Stimulated activated CD4-positive, alpha-beta T cell treated with anti-CD3 and anti-CD28 coated beads, Interleukin-12 subunit alpha, Interleukin-12 subunit beta, amount 100 ng/mL, for 4 hours (primary cell): Measurements from ENCODE around the gene ARL6IP6.
"Not testable (repeated sequence)": the region's sequence is repeated elsewhere in the genome, so short reads cannot be mapped to it uniquely, and the experiment has no call there.

ENCODE experiments used
- DNase-seq: peaks from one replicate; pipeline ENCODE4 v3.0.0-alpha.2; 2020

Gene ARL6IP6

DNA sequence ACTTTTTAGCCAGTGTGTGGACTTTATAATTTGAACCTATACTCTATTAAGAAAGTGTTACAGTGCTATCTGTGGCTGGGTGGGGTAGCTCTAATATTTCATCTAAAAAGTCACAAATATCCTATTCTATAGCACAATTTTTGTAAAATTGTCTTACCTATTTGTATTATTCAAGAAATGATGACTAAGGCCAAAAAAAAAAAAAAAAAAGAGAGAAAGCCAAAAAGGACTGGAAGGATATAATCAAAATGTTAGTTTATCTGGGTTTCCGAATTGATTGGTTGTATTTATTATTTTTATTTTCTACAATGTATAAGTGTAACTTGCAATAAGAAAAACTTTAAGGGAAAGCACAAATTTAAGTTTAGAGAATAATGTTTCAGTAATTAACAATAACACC lies 5.5 kb downstream of the ARL6IP6 start:
- DNase-seq: no peak

DNA sequence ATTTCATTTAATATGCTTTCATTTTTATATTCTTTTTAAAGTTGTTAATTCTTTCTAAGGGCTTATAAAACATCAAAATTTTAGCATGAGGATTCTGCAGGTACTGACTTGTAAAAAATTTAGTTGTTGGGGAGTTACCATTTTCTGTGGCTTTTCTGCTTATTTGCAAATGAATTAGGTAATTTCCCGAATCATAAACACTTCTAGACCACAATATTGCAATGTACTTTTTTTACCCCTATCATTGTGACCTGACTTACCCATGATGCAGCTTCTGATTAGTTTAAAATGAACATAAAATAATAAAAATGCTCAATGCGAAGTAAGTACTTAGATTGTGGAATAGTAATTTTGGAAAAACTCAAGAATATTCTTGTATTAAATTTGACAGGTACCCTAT lies 11.4 kb downstream of the ARL6IP6 start:
- no peak for DNase-seq

DNA sequence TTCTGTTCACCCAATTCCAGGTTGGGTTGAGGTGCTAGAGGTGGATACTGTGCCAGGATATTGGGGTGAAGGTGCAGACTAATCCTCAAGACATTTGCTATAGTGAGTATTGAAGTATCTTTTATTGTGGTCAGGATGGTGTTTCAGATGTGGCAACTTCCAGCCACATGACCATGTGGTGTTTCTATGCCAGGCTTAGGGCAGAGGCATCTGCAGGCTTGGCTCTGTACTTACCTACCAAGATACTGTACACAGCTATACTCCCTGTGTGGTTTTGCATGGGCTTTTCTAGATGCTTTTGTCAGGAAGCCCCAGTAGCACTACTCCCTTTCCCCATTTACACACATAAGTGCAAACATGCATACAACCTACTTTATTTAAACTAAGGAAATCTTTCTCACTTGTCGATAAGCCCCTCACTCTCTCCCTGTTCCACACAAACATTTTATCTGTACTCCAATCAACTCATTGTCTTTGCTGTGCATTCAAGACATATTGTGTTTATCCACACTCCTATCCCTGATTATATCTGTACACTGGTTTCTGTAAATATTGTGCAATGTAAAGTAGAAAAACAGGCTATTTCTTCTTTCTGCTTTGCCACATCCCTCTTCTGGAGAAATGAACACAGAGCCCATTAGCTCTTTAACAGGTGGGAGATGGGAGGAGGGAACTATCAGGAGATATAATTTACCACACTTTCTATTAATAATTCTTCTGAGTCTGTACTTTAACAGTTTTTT lies 12.3 kb downstream of the ARL6IP6 start:
- DNase-seq: no peak

DNA sequence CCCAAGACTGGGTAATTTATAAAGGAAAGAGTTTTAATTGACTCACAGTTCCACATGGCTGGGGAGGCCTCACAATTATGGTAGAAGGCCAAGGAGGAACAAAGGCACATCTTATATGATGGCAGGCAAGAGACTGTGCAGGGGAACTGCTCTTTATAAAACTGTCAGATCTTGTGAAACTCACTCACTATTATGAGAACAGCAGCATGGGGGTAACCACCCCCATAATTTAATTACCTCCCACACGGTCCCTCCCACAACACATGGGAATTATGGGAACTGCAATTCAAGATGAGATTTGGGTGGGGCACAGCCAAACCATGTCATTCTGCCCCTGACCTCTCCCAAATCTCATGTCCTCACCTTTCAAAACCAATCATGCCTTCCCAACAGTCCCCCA lies 19.1 kb downstream of the ARL6IP6 start:
- DNase-seq: not testable (repeated sequence)

DNA sequence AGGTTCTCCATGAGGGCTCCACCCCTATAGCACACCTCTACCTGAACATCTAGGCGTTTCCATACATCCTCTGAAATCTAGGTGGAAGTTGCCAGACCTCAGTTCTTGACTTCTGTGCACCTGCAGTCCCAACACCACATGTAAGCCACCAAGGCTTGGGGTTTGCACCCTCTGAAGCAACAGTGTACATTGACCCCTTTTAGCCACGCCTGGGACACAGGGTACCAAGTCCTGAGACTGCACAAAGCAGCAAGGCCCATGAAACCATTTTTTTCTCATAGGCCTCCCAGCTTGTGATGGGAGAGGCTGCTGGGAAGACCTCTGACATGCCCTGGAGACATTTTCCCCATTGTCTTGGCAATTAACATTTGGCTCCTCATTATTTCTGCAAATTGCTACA lies 20.0 kb downstream of the ARL6IP6 start:
- no peak for DNase-seq

DNA sequence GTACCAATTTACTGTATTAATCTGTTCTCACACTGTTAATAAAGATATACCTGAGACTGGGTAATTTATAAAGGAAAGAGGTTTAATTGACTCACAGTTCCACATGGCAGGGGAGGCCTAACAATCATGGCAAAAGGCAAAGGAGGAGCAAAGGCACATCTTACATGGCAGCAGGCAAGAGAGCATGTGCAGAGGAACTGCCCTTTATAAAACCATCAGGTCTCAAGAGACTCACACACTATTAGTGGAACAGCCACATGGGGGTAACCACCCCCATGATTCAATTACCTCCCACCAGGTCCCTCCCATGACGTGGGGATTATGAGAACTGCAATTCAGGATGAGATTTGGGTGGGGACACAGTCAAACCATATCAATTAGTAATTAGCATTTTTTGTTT lies 21.3 kb downstream of the ARL6IP6 start:
- not testable (repeated sequence) for DNase-seq

DNA sequence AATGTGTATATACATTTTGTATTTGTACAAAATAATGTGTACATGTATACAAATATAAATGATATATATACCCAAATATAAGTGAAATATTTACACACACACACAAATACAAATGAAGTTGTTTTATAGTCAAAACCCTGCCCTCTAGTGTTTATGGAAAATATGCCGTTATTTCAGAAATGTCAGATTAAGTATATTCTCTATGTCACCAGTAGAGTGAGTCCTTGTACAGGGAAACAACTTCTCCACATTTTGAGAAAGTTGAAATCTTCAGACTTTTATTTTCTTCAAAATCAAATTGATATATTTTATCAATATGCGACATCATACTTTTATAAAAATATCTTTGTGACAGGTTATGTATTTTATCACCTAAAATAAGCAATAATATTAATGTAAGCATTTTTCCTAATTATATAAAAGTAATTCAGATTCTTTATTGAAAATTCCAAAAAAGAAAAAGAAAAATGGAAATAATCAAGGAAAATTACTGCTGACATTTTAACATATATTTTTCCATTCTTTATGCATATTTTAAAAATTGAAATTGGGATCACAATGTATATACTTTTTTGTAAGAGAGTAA lies 22.4 kb downstream of the ARL6IP6 start:
- no peak for DNase-seq

DNA sequence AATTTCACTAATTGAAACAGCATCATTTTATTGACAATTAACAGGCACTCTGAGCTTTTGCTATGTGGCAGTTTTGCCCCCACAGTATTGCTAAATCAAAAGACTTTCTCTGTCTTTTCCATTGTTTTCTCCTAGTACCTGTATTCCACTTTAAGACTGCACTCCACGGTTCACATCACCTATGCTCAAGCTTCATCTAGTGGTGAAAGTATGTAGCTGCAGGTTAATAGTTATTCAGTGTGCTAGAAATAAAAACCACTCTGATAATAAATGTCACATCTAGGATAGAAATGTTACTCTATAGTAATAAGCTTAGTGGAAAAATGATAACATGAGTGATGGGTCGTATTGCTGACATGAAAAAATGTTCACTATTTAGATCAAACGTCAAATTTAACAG lies 24.6 kb downstream of the ARL6IP6 start:
- DNase-seq: no peak

DNA sequence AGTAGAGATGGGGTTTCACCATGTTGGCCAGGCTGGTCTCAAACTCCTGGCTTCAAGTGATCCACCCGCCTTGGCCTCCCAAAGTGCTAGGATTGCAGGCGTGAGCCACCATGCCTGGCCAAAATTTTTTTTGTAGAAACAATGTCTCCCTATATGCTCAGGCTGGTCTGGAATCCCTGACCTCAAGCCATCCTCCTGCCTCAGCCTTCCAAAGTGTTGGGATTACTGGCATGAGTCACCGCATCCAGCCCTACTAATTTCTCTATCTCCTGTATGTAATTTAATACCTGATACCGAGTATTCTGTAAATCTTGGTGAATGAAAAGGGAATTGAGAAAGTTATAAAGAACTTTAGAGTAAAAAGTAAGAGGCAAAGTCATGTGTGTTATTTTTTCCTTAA lies 29.3 kb downstream of the ARL6IP6 start:
- DNase-seq: not testable (repeated sequence)

DNA sequence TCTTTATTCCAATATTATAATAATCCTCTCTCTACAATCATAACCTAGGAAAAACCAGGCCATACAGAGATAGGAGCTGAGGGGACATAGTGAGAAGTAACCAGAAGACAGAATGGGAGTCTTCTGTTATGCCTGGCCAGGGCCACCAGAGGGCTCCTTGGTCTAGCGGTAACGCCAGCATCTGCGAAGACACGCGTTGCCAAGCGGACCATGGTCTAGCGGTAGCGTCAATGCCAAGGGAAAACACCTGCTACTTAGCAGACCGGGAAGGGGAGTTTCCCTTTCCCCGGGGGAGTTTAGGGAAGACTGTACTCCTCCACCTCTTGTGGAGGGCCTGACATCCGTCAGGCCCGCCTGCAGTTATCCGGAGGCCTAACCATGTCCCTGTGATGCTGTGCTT lies 36.6 kb downstream of the ARL6IP6 start:
- DNase-seq: no peak

DNA sequence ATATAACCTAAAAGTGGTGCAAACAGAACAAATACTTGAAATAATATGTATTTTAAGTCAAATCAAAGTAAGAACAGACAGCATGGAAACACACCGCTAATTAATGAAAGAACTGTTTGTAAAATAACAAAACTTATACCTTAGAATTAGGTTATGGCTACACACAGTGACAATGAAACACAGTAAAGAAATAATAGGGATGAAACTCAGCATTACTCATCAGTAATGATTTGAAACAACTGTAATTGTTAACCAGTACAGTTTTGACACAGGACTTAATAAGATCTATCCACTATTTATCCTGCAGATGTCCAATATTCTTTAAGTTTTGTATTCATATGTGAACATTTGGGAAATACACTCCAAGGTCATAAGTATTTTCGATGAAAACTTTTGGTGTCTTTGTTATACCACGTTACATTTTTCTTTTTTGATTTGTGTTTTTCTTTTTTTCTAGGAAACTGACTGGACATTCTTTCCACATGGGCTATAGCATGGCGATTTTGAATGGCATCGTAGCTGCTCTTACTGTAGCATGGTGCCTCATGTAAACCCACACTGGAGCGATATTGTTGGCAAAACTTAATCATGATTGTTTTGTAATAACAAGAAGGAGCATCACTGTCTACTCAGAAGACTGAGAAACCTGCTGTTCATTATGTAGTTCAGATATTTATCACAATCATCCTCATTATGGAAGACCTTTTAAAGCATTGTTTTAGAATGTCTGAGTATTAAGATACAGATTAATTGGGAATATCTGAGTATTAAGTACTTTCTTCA lies 41.1 kb downstream of the ARL6IP6 start:
- DNase-seq: no peak

DNA sequence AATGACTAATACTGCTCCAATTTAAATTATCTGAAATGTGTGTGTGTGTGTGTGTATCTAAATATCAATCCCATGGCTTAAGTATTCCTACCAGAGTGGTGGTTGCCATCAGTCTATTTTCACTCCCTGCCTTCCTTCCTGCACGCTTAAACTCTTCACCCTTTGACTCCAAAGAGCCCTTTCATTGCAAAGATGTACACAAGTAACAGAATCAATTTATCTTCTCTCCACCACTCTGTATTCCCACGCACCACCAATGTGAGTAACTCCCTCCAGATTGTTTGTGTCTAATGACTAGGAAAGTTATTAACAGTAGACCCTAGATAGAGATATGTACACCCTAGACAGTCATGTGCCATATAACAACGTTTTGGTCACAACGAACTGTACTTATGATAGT lies 42.8 kb downstream of the ARL6IP6 start:
- DNase-seq: no peak

DNA sequence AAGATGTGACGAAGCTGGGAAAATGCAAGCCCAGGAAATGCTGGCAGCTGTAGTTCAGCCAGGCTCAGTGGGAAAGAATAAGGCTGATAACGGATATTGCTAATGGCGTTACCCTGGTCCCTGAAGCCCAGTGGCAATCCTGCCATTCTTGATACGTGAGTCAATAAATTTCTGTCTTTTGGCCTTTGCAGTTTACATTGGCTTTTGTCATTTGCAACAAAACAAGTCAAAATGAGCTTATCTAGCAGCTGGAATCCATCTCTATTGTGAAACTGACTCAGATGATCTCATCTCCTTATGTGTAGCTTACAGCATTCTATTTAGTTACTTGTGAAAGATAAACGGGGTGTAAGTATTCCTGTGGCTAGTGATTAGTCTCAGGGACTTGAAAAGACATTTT lies 43.8 kb downstream of the ARL6IP6 start:
- no peak for DNase-seq

DNA sequence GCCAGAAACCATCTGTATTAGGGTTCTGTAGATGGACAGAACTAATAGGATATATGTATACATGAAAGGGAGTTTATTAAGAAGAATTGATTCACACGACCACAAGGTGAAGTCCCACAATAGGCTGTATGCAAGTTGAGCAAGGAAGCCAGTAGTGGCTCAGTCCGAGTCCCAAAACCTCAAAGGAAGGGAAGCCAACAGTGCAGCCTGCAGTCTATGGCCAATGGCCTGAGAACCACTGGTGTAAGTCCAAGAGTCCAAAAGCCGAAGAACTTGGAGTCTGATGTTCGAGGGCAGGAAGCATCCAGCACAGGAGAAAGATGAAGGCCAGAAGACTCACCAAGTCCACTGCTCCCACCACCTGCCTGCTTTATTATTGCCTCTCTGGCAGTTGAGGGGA lies 44.8 kb downstream of the ARL6IP6 start:
- DNase-seq: not testable (repeated sequence)

DNA sequence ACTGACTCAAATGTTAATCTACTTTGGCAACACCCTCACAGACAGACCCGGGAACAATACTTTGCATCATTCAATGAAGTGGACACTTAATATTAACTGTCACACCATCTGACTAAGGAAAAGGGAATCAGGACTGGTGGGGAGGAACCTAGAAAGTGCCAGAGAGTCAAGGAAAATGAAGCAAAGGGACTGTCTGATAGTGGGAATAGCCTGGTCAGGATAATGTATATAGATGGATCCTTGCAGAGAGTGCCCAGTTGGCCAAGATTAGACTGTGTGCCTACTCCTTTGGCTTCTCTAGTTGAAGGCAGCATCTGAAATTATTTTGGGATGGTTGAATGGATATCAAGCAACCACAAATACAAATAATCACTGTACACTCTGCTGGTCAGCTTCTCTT lies 45.2 kb downstream of the ARL6IP6 start:
- DNase-seq: no peak

DNA sequence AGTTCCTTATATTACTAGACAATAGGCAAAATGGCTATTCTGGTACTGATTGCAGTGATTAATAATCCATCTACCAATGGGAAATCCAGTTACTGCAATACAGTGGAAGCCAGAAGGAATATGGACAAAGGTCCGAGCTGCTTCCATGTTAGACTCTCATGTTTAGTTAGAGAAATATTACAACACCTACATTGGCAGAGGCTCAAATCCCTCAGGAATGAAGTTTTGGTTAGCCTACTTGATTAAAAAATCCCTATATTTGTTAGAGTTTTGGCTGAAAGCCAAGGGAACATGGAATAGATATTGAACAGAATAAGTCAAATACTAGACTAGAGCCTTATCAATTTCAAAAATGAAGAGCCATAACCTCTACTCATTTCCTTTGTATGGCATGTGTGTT lies 48.5 kb downstream of the ARL6IP6 start:
- no peak for DNase-seq

DNA sequence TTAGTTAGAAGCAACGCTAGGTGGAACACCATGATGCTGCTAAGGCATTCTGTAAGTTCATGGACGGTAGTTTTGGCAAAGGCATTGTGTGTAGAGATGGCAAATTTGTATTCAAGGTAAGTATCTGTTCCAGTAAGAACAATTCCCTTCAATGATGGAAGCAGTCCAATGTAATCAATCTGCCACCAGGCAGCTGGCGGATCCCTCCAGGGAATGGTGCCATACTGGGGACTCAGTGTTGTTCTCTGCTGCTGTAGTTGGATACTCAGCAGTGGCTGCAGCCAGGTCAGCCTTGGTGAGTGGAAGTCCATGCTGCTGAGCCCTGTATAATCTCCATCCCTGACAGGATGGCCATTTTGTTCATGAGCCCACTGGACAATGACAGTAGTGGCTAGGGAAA lies 62.8 kb downstream of the ARL6IP6 start:
- DNase-seq: no peak

DNA sequence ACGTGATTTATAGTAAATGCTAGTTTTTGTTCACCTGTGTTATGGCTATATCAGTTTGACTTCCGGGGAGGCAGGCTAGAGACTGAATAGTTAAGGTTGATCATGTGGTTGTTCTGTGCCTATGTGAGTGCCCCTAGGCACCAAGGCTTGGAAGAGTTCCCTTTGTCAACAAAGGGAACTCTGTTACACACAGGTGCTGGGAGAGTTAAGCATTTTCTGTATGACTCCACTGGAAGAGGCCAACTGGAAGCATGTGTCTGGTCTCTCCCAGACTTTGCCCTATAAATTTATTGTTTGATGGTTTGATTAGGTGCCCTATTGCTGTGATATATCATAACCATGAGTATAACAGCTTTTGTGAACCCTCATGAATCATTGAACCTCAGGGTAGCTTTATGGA lies 63.8 kb downstream of the ARL6IP6 start:
- no peak for DNase-seq

DNA sequence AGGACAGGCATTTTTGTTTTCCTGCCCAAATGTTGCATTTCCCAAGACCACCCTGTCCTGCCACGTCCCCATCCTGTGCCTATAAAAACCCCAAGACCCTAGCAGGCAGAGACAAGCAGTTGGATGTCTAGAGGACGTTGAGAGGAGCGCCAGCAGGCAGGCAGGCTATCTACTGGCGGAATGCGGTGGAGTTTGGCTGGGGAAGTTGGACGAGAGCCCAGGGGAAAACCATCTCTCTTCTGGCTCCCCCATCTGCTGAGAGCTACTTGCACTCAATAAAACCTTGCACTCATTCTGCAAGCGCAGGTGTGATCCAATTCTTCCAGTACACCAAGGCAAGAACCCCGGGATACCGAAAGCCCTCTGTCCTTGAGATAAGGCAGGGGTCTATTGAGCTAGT lies 72.5 kb downstream of the ARL6IP6 start:
- DNase-seq: no peak

DNA sequence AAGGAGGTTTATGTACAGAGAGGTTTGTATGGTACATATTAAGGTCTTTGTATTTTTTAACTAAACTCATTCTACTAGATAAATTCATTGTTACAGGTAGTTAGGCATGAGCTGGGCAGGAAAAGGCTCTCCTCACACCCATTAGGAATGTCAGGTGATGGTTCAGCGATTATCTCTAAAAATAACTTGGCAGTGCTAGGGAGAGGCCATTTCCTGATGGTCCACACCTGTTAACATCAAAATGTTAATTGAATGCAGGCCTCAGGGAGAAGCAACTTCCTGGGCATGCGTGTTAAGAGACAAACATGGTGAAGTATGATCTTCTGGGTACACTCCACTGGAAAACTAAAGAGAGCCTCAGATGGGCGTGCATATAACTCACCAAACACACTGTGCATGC lies 73.6 kb downstream of the ARL6IP6 start:
- no peak for DNase-seq

DNA sequence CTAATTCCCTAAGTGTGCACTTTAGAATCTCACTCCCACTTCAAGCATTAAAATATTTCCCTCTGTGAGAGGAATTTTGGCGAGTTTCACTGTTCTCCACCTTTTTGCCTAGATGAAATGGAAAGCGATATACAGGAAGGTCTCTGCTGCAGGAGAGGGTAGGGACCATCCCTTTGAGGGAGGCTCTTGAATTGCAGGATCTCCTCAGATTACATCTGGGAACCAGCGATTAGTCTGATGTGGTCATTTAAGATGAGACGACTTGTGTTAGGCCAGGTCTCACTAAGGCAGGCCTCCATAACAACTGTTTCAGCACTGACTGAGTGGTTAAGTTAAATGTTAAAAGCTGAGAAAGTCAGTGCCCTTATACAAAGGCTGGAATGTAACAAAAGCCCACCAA lies 74.6 kb downstream of the ARL6IP6 start:
- DNase-seq: no peak

DNA sequence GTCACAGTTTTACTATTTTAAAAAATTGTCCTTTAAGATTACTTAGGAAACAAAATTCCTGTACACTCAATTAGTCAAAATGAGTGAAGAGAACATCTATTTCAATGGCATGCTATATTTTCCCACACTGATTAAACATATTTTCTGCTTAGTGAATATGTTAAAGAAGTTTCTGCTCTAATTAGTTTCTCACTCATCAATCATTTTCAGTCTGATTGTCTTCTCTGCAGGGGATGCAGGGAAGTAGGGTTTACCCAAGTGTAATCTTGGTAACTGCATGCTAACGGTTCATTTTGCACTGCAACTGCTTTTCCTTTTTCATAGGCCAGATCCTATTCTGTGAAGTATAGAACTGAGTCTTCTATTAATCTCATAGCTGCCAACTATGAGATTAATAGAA lies 78.5 kb downstream of the ARL6IP6 start:
- DNase-seq: no peak

DNA sequence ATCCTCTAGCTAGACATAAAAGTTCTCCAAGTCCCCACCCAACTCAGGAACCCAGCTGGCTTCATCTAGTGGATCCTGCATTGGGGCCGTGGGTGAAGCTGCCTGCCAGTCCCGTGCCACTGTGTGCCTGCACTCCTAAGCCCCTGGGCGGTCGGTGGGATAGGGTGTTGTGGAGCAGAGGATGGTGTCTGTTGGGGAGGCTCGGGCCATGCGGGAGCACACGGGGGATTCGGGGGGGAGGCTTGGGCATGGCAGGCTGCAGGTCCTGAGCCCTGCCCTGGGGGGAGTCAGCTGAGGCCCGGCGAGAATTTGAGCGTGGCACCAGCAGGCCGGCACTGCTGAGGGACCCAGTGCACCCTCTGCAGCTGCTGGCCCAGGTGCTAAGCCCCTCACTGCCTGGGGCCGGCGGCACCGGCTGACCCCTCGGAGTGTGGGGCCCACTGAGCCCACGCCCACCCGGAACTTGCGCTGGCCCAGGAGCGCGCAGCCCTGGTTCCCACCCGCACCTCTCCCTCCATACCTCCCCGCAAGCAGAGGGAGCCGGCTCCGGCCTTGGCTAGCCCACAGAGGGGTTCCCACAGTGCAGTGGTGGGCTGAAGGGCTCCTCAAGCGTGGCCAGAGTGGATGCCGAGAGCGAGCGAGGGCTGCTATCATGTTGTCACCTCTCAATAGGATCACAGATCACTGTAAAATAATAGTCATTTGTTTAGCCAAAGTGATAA lies 86.4 kb downstream of the ARL6IP6 start:
- no peak for DNase-seq

DNA sequence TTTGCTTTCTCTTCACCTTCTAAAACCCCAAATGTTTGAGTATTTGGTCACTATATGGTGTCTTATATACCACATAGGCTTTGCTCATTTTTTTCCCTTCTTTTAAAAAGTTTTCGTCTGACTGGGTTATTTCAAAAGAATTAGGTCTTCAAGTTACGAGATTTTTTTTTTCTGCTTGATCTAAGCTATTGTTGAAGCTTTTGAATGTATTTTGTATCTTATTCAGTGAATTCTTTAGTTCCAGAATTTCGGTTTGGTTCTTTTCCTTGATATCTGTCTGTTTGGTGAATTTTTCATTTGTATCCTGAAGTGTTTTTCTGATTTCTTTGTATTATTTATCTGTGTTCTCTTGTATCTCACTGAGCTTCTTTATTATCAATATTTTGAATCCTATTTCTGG lies 93.5 kb downstream of the ARL6IP6 start:
- DNase-seq: no peak
